Measurements from ENCODE around the gene GOLGA8A. TPM values are rescaled to one million over a fixed set of nuclear protein-coding genes. Genes with fewer than 3 reads are reported as not detected.

GOLGA8A gene, protein sequence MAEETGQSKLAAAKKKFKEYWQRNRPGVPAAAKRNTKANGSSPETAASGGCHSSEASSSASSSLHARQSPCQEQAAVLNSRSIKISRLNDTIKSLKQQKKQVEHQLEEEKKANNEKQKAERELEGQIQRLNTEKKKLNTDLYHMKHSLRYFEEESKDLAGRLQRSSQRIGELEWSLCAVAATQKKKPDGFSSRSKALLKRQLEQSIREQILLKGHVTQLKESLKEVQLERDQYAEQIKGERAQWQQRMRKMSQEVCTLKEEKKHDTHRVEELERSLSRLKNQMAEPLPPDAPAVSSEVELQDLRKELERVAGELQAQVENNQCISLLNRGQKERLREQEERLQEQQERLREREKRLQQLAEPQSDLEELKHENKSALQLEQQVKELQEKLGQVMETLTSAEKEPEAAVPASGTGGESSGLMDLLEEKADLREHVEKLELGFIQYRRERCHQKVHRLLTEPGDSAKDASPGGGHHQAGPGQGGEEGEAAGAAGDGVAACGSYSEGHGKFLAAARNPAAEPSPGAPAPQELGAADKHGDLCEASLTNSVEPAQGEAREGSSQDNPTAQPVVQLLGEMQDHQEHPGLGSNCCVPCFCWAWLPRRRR
- 0.29 and 2.5 TPM in 2 replicates for total RNA-seq

DNA sequence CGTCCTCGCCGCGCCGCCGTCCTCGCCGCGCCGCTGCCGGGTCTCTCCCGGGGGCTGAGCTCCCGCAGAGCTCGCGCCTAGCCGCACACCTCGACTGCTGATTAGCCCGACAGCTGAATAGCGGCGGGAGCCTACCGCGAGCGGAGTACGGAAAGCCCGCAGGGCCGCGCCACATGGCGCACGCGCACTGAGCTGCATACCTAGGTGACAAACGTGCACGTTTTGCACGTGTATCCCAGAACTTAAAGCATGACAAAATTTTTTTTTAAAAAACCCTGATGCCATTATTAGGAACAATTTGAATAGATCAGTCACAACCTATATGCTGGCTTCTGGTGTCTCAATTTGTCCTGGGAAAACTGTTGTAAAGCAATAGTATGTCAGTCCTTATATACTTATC, at the start of gene GOLGA8A:
Gene GOLGA8A, minus strand, starts transcription at position 122 of the 400 bp plus-strand sequence. CDS start 48,117 bp downstream, outside the sequence.

Other genes starting within 250 kb of the GOLGA8A start
- 28.0 and 58.2 TPM in 2 replicates for gene KATNBL1, start 227.7 kb downstream of the GOLGA8A start, total RNA-seq
- 249 and 272 TPM in 2 replicates for gene EMC4, start 212.8 kb downstream of the GOLGA8A start, total RNA-seq
- gene SLC12A6, start 100.0 kb downstream of the GOLGA8A start, total RNA-seq = 12.8 and 14.1 TPM in 2 replicates
- gene NOP10, start 94.7 kb downstream of the GOLGA8A start, total RNA-seq = 305 and 381 TPM in 2 replicates
- not detected in 2 replicates for gene NUTM1, start 94.5 kb downstream of the GOLGA8A start, total RNA-seq
- gene LPCAT4, start 70.6 kb downstream of the GOLGA8A start, total RNA-seq = 12.1 and 13.8 TPM in 2 replicates
- gene GOLGA8B, start 145.8 kb upstream of the GOLGA8A start, total RNA-seq = 12.4 and 34.0 TPM in 2 replicates

Data from myometrial cell (primary cell).